ENCODE data around the gene MXRA8. TPM values are rescaled to one million over a fixed set of nuclear protein-coding genes. Genes with fewer than 3 reads are reported as not detected.
"Not testable (repeated sequence)": the region's sequence is repeated elsewhere in the genome, so short reads cannot be mapped to it uniquely, and the experiment has no call there.

Gene MXRA8
- total RNA-seq, 1 donor: 249 TPM

DNA sequence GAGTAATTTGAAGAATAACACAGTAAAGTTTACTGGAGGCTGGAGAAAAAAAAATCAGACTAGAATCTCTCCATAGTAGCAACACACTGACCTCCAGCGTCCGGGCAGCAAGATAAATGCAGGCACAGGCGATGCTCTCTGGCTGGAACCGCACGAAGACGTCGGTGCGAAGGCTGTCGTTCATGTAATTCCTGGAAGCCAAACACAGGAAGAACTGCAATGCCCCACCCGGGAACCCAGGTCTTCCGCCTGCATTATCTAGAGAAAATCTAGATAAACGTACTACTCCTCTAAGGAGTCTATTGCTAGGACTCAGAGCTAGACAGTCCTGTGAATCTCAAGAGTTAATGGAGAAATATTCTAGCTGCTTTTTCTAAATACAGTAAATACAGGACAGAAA lies 32.3 kb upstream of the MXRA8 start:
- DNase-seq (ENCODE audit: low read depth): no peak
- TF ChIP-seq, protein P1, sequence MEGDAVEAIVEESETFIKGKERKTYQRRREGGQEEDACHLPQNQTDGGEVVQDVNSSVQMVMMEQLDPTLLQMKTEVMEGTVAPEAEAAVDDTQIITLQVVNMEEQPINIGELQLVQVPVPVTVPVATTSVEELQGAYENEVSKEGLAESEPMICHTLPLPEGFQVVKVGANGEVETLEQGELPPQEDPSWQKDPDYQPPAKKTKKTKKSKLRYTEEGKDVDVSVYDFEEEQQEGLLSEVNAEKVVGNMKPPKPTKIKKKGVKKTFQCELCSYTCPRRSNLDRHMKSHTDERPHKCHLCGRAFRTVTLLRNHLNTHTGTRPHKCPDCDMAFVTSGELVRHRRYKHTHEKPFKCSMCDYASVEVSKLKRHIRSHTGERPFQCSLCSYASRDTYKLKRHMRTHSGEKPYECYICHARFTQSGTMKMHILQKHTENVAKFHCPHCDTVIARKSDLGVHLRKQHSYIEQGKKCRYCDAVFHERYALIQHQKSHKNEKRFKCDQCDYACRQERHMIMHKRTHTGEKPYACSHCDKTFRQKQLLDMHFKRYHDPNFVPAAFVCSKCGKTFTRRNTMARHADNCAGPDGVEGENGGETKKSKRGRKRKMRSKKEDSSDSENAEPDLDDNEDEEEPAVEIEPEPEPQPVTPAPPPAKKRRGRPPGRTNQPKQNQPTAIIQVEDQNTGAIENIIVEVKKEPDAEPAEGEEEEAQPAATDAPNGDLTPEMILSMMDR (IDR thresholded peaks at IDR 0.05; ENCODE audit: insufficient read depth, low read depth, low read length): no peak
- H3K4me3 ChIP-seq (ENCODE audit: low read depth, low read length): no peak overlapping the region

DNA sequence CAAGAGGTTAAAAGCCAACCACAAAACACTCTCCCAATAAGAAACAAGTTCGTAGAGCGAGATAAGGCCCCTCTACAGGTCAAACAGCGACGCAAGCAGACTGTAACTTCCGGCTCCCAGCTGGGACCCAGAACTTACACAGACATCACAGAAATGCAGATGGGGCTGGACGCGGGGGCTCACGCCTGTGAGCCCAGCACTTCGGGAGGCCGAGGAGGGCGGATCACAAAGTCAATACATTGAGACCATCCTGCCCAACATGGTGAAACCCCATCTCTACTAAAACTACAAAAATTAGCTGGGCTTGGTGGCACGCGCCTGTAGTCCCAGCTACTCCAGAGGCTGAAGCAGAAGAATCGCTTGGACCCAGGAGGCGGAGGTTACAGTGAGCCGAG lies 29.7 kb upstream of the MXRA8 start:
- DNase-seq (ENCODE audit: low read depth): no peak
- TF ChIP-seq, protein P1 (IDR thresholded peaks at IDR 0.05; ENCODE audit: insufficient read depth, low read depth, low read length): no peak

DNA sequence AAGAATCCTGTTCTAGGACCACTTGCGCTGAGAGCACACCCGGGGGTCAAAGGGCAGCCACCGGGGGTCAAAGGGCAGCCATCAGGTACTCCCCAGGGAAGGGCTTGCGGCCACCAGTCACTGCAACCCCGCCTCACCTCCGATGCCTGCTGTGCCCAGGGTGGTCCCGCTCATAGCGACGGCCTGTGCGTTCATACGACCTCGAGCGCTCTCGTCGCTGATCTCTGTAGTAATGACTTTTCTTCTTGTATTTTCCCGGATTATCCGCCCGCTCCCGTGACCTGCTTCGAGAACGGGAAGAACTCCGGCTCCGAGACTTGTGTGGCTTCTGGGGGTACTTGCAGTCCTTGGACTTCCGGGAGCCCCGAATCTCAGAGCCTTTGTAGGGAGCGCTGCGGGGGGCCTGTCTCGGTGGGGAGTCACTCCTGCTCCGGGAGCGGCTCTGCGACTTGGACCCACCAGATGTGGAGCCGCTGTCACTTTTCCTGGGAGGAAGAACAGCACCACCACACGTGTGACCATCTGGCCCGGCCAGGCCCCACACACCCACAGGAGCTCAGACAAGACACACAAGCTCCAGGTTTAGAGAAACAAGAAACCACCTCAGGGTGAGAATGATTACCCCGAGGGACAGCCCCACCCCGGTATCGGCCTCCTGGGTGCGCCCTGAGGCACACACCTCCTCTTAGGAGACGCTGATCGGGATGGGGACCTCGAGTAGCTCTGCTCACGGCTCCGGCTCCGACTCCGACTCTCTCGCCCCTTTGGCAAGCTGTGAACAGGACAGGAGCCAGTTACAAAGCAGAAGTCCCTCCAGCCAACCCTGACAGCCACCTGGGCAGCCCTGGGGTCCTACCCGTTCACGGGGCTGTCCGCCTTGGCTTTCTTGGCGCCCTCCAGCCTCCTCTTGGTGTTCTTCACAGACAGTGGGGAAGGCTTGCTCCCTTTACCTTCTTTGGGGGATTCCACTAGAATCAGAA lies 29.0 kb upstream of the MXRA8 start:
- TF ChIP-seq, protein P1 (IDR thresholded peaks at IDR 0.05; ENCODE audit: insufficient read depth, low read depth, low read length): no peak
- DNase-seq (ENCODE audit: low read depth): no peak
- H3K4me3 ChIP-seq (ENCODE audit: low read depth, low read length): no peak overlapping the region

More for the DNA sequence above, 29.7 kb upstream of the MXRA8 start:
- H3K4me3 ChIP-seq (ENCODE audit: low read depth, low read length): no peak overlapping the region

DNA sequence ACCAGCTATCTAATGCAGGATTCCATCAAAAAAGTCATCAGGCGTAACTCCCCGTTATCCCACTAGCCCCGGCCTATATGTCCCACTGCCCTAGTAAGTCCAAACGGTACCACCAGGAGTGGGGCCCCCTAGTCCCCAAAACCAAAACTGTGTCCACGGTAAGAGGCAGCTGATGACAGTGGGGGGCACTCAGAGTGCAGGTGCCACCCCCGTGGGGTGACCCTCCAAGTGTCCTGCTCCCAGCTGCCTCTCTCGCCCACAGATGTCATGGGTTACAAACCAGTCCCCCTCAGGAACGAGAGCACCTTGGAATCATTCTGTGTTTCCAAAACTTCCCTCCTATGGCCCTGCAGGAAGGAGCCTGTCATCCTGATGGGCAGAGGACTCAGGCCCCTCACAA lies 27.6 kb upstream of the MXRA8 start:
- H3K4me3 ChIP-seq (ENCODE audit: low read depth, low read length): no peak overlapping the region
- no peak for DNase-seq (ENCODE audit: low read depth)
- TF ChIP-seq, protein P1 (IDR thresholded peaks at IDR 0.05; ENCODE audit: insufficient read depth, low read depth, low read length): no peak

DNA sequence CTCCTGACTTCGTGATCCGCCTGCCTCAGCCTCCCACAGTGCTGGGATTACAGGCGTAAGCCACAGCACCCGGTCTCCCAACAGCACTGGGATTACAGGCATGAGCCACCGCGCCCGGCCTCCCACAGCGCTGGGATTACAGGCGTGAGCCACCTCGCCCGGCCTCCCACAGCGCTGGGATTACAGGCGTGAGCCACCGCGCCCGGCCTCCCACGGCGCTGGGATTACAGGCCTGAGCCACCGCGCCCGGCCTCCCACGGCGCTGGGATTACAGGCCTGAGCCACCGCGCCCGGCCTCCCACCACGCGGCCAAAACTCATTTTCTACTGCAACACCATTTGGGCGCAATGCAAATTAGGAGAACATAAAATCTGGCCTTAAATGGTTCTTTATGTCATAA lies 27.0 kb upstream of the MXRA8 start:
- not testable (repeated sequence) for H3K4me3 ChIP-seq (ENCODE audit: low read depth, low read length); DNase-seq (ENCODE audit: low read depth)

DNA sequence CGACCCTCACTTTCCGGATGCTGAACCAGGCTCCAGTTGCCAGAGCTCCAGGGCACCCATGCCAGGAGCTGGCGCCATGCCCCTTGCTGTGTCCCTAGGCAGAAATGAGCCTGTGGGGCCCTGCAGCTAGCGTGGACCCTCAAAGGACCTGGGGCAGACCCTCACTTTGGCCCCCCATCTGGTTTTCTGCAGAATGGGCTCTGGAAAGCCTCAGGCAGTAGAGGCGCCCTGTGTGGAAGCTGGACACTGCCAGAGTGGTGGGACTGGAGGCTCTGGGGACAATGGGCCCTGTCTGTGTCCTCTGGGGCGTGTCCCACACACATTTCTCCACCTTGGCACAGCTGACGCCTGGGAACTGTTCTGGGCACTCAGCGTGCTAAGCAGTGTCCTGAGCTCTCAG lies 22.9 kb upstream of the MXRA8 start:
- TF ChIP-seq, protein P1 (IDR thresholded peaks at IDR 0.05; ENCODE audit: insufficient read depth, low read depth, low read length): no peak
- H3K4me3 ChIP-seq (ENCODE audit: low read depth, low read length): no peak overlapping the region
- DNase-seq (ENCODE audit: low read depth): no peak

DNA sequence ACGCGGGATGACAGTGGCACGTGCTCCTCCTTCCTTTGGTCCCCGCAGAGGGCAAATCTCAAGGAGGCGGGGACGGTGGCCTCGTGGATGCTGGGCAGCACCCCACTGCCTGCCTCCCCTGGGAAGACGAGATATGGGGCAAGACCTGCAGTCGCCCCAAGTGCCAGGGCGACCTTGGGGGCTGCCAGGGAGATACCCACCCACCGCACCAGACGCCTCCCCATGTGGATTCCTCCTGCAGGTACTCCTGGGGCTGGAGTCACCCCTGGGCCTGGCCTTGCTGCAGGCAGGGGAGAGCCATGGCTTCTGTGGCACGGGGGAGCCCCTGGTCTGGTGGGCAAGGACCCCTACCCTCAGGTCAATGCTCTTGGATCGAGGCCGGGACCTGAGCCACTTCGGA lies 22.5 kb upstream of the MXRA8 start:
- TF ChIP-seq, protein P1 (IDR thresholded peaks at IDR 0.05; ENCODE audit: insufficient read depth, low read depth, low read length): no peak
- no peak overlapping the region for H3K4me3 ChIP-seq (ENCODE audit: low read depth, low read length)
- no peak for DNase-seq (ENCODE audit: low read depth)

All from fibroblast of villous mesenchyme (primary cell).